K562 (cell line): Measurements from ENCODE around the gene HEATR3. TPM values are rescaled to one million over a fixed set of nuclear protein-coding genes. Genes with fewer than 3 reads are reported as not detected.

Experiments used
- ATAC-seq: fragments of 200-7000 bp; cut with Tn5 transposase; 3 replicates; pipeline ENCODE4 v1.9.1; 2020; ENCODE audit warnings: moderate library complexity
- BruUV-seq: library from RNA; stranded (reverse); fragments of 400-500 nt; replicated peaks from 2 replicates; lab custom pipeline; 2021; lab: Mats Ljungman, UMichigan
- CTCF ChIA-PET: fragments of 300-600 bp; formaldehyde crosslinking; extraction: SDS; loops from one replicate; lab custom pipeline; 2021; ENCODE audit warnings: low intra/inter-chr PET ratio; lab: Yijun Ruan, JAX
- POLR2A ChIA-PET: fragments of 300-600, 350-650 bp; sonication (Branson Sonifier 250); formaldehyde crosslinking; extraction: SDS; loops from one replicate; lab custom pipeline; 2021; ENCODE audit warnings: antibody characterized with exemption, inconsistent platforms; lab: Yijun Ruan, JAX
- DNase-seq, 4 experiments: peaks; one replicate each; pipeline versions ENCODE4 v3.0.0 to v3.0.0-alpha.2; 2011 to 2018; ENCODE audit warnings: low spot score in 3 of 4, mixed read lengths in 3 of 4; ENCODE audit errors: extremely low read depth in 1 of 4
- FAIRE-seq: peaks from 2 replicates; lab custom pipeline; 2011; peaks lifted over from hg19 to GRCh38; lab: Jason Lieb, UNC
- H2AFZ ChIP-seq: 2 replicates; pipeline ENCODE4 v1.6.0; 2011; ENCODE audit warnings: low read depth, low read length, control low read depth, inconsistent platforms
- H3K27ac ChIP-seq: fragments of 200-600 bp; 3 replicates; pipeline ENCODE4 v1.8.0; 2011; ENCODE audit warnings: low read depth, mild to moderate bottlenecking, control low read depth, inconsistent platforms, low read length, moderate library complexity, mixed read lengths; ENCODE audit errors: extremely low read depth
- H3K27me3 ChIP-seq, 2 experiments: fragments of 300-600 bp in 1 of 2; 2 replicates in 1 of 2; 3 replicates in 1 of 2; pipeline versions ENCODE4 v1.6.0 to v1.8.0; 2011; ENCODE audit warnings: inconsistent platforms in 2 of 2, low read length in 2 of 2, mild to moderate bottlenecking in 1 of 2, mixed read lengths in 1 of 2, moderate library complexity in 1 of 2; ENCODE audit not compliant: control insufficient read depth in 2 of 2, insufficient read depth in 2 of 2
- H3K36me3 ChIP-seq: fragments of 300-600 bp; 3 replicates; pipeline ENCODE4 v1.8.0; 2011; ENCODE audit warnings: mild to moderate bottlenecking, low read length, inconsistent platforms; ENCODE audit not compliant: control insufficient read depth, insufficient read depth
- H3K4me1 ChIP-seq, 2 experiments: fragments of 200-600 bp in 1 of 2; replicated peaks in 1 of 2; 2 replicates in 1 of 2; 3 replicates in 1 of 2; pipeline versions ENCODE4 v1.5.1 to v1.8.0; 2011; ENCODE audit warnings: inconsistent platforms in 2 of 2, low read length in 2 of 2, mild to moderate bottlenecking in 1 of 2, mixed read lengths in 1 of 2, moderate library complexity in 1 of 2; ENCODE audit not compliant: control insufficient read depth in 2 of 2, insufficient read depth in 2 of 2
- H3K4me2 ChIP-seq: 2 replicates; pipeline ENCODE4 v1.6.1; 2011; ENCODE audit warnings: low read length, control low read depth, inconsistent platforms, mixed read lengths; ENCODE audit not compliant: insufficient read depth
- H3K4me3 ChIP-seq: fragments of 200-600 bp; sonication (generic), shearing (Covaris generic); 2 replicates; pipeline ENCODE4 v1.5.1; 2016; ENCODE audit warnings: control low read depth, inconsistent platforms
- H3K79me2 ChIP-seq: fragments of 200-600 bp; 3 replicates; pipeline ENCODE4 v1.8.0; 2011; ENCODE audit warnings: low read length, inconsistent platforms; ENCODE audit not compliant: control insufficient read depth, insufficient read depth
- H3K9ac ChIP-seq, 2 experiments: 2 replicates each; pipeline versions ENCODE4 v1.6.0 to v1.6.1; 2011; ENCODE audit warnings: low read depth in 2 of 2, low read length in 2 of 2, control low read depth in 1 of 2, inconsistent platforms in 1 of 2, mild to moderate bottlenecking in 1 of 2, mixed read lengths in 1 of 2; ENCODE audit not compliant: insufficient read depth in 1 of 2
- H3K9me1 ChIP-seq: one replicate; pipeline ENCODE4 v1.6.0; 2011; ENCODE audit warnings: inconsistent platforms, mild to moderate bottlenecking, low read length, moderate library complexity; ENCODE audit not compliant: control insufficient read depth, insufficient read depth
- H3K9me3 ChIP-seq: replicated peaks from 2 replicates; pipeline ENCODE4 v1.5.1; 2011; ENCODE audit warnings: low read depth, low read length, inconsistent platforms; ENCODE audit not compliant: control insufficient read depth, insufficient read depth
- H4K20me1 ChIP-seq: replicated peaks from 2 replicates; pipeline ENCODE4 v1.6.1; 2011; ENCODE audit warnings: low read length, inconsistent platforms, mixed read lengths; ENCODE audit not compliant: control insufficient read depth, insufficient read depth
- CBX2 ChIP-seq: fragments of 200-600 bp; sonication (generic); IDR thresholded peaks from one replicate; pipeline ENCODE4 v1.6.1; 2012; ENCODE audit warnings: mild to moderate bottlenecking, low read length, inconsistent platforms; ENCODE audit not compliant: insufficient read depth, poor library complexity, severe bottlenecking
- GTF2E2 ChIP-seq: fragments of 200-800 bp; sonication (Bioruptor generic); IDR thresholded peaks from 2 replicates; pipeline ENCODE4 v1.6.1; 2016; ENCODE audit warnings: missing genetic modification characterization, missing compliant biosample characterization
- MAFG ChIP-seq: fragments of 450-650 bp; conservative IDR thresholded peaks from 2 replicates; pipeline ENCODE4 v1.6.1; 2016; ENCODE audit warnings: missing genetic modification characterization, missing compliant biosample characterization
- MCM7 ChIP-seq, 2 experiments: fragments of 450-650 bp; IDR thresholded peaks; 2 replicates each; pipeline ENCODE4 v1.6.1; 2016 to 2018
- RBM25 ChIP-seq: fragments of 200-400 bp; formaldehyde crosslinking; IDR thresholded peaks from 2 replicates; pipeline ENCODE4 v1.6.1; 2018; ENCODE audit warnings: low read length, low read depth, moderate library complexity; ENCODE audit not compliant: severe bottlenecking
- RCOR1 ChIP-seq, 2 experiments: IDR thresholded peaks; 2 replicates each; pipeline ENCODE4 v1.6.1; 2012; ENCODE audit warnings: low read depth in 2 of 2, low read length in 2 of 2, borderline replicate concordance in 1 of 2, improper control_type of control experiment in 1 of 2
- RHOXF2B ChIP-seq: fragments of 250-450 bp; sonication (Bioruptor Pico); conservative IDR thresholded peaks from 2 replicates; pipeline ENCODE4 v1.5.1; 2021
- ZFX ChIP-seq: sonication (generic); formaldehyde crosslinking; IDR thresholded peaks from 2 replicates; pipeline ENCODE4 v1.8.0; 2022; ENCODE audit warnings: mild to moderate bottlenecking, missing genetic modification reagents, moderate library complexity
- WGBS: fragments of 100-300 bp; shearing (Covaris generic); methylation state at CpG from one replicate; pipeline ENCODE4 v1.1.6; 2016; ENCODE audit warnings: low coverage, mixed read lengths; ENCODE audit not compliant: insufficient coverage; ENCODE audit errors: missing lambda C conversion rate; 5-methylcytosine and 5-hydroxymethylcytosine counted together
- in situ Hi-C: fragments of 300-500 bp; cut with MboI; formaldehyde crosslinking; loops from 4 replicates; pipeline ENCODE4 v1.15.0; 2018; ENCODE audit warnings: inconsistent platforms, mixed read lengths
- intact Hi-C: fragments of 100-400 bp; cut with micrococcal nuclease; formaldehyde crosslinking; loops from 2 replicates; pipeline ENCODE4 v1.14.2; 2022
- polyA plus RNA-seq, 8 experiments: library from polyadenylated mRNA; depleted of rRNA in 4 of 8; stranded (reverse) in 5 of 8; unstranded in 3 of 8; fragments of >200 nt; fragmentation: Nextera tagmentation in 2 of 8; fragmentation: Illumina TruSeq in 1 of 8; extraction: Ambion mirVana in 2 of 8; extraction: Trizol in 1 of 8; gene quantifications; 2 replicates each; pipeline versions ENCODE4 v1.2.1 to v1.2.3, GENCODE V29; 2011 to 2014; ENCODE audit warnings: inconsistent platforms in 1 of 8, missing spikeins in 1 of 8
- total RNA-seq, 7 experiments: library from RNA; depleted of rRNA in 6 of 7; stranded (reverse); fragments of >200 nt in 6 of 7; fragmentation: Illumina TruSeq in 2 of 7; extraction: Trizol in 2 of 7; gene quantifications; 2 replicates each; pipeline versions ENCODE4 v1.2.1 to v1.2.3, GENCODE V29; 2011 to 2021; ENCODE audit warnings: low replicate concordance in 1 of 7

Gene HEATR3
- total and polyA plus RNA-seq, 9 of the 15 experiments (the other 6 are each of a cell fraction or from before 2014, with no cell fraction given): 1.7 to 30.2 (median 18.8) TPM

- POLR2A ChIA-PET: interaction anchor here (0.6 to 1.8 kb wide), 3 partner anchors 12 to 23 kb away, joined by 3 to 5 read pairs (median 3); no protein-coding TSS in a partner anchor
- intact Hi-C loops: no loop called here
- no peaks in the 10 kb centered on the region for H4K20me1 ChIP-seq
Measured at GRCh38 chr16:50120711-50121110, 54.9 kb downstream of the HEATR3 start.

GRCh38 chr16:50121278-50121677 is 55.5 kb downstream of the HEATR3 start:
- intact Hi-C loops (no loop called here), in situ Hi-C loops (no loop called here)
- Histone ChIP-seq H2AFZ (no peak overlapping the region), H3K4me3 (no peak overlapping the region), H3K27ac (no peak overlapping the region), H3K27me3 (peaks cover 8 to 22% of the 10 kb centered on the region in 2 experiments; a peak in 4 of 5 replicates), H3K4me1 (no peaks in the 10 kb centered on the region), H3K9ac (no peak overlapping the region), H3K4me2 (no peak overlapping the region), H3K9me3 (no peaks in the 10 kb centered on the region), H3K9me1 (no peaks in the 10 kb centered on the region)
- ATAC-seq (no peak), FAIRE-seq (peak; percentile 29), DNase-seq (no peak)
- no TSS peak for BruUV-seq
- ChIA-PET POLR2A (interaction anchor here (0.6 to 1.8 kb wide), 5 partner anchors 12 to 96 kb away, joined by 3 to 6 read pairs (median 4); partner anchors contain the start of gene CNEP1R1), CTCF (no interaction called here)
- WGBS: 2% methylated on average over 4 of the region's 4 CpGs
- TF ChIP-seq RHOXF2B (CRISPR knock-in tag) (no peak), GTF2E2 (tag) (no peak), MAFG (no peak), RBM25 (peak; percentile 38), ZFX (CRISPR knock-in tag) (no peak), CBX2 (no peak), RCOR1 (IDR thresholded peaks at IDR 0.05; ENCODE audit: borderline replicate concordance in 1 of 2, low read depth in 2 of 2, low read length in 2 of 2) (no peak)
- TF ChIP-seq, all 486 proteins: peak for 1
- H4K20me1 ChIP-seq: no peaks in the 10 kb centered on the region
- no peaks in the 10 kb centered on the region for H3K36me3 ChIP-seq
- no peaks in the 10 kb centered on the region for H3K79me2 ChIP-seq

More at GRCh38 chr16:50120711-50121110, 54.9 kb downstream of the HEATR3 start:
- Histone ChIP-seq H3K4me1 (no peaks in the 10 kb centered on the region), H3K9ac (no peak overlapping the region), H3K4me3 (no peak overlapping the region), H3K9me3 (no peaks in the 10 kb centered on the region), H3K79me2 (no peaks in the 10 kb centered on the region), H3K27me3 (peaks cover 8 to 22% of the 10 kb centered on the region in 2 experiments; a peak in 4 of 5 replicates), H3K9me1 (no peaks in the 10 kb centered on the region), H2AFZ (no peak overlapping the region), H3K36me3 (no peaks in the 10 kb centered on the region), H3K27ac (no peak overlapping the region), H3K4me2 (no peak overlapping the region)
- CTCF ChIA-PET: interaction anchor here (0.7 kb wide), 1 partner anchor 95 kb away, joined by 3 read pairs; no protein-coding TSS in a partner anchor
- no peak for DNase-seq
- ATAC-seq: no peak
- BruUV-seq: no TSS peak
- in situ Hi-C loops: no loop called here
- TF ChIP-seq MCM7 (IDR thresholded peaks at IDR 0.05): no peak
- FAIRE-seq: no peak
